Type B pancreatic cell (in vitro differentiated cells): ENCODE results near the gene DNASE2B. TPM values are rescaled to one million over a fixed set of nuclear protein-coding genes. Genes with fewer than 3 reads are reported as not detected.

Experiments used
- DNase-seq: peaks from one replicate; pipeline ENCODE4 v3.0.0; 2021; ENCODE audit warnings: mixed read lengths; ENCODE audit not compliant: unreplicated experiment; ENCODE audit errors: extremely low spot score
- H3K27ac Mint-ChIP-seq: 2 replicates; pipeline ENCODE4 v1.8.0; 2021; ENCODE audit warnings: mild to moderate bottlenecking, mixed read lengths
- H3K27me3 Mint-ChIP-seq: 2 replicates; pipeline ENCODE4 v1.8.0; 2021; ENCODE audit warnings: mixed read lengths
- H3K36me3 Mint-ChIP-seq: 2 replicates; pipeline ENCODE4 v1.8.0; 2021; ENCODE audit warnings: mixed read lengths
- H3K4me1 Mint-ChIP-seq: one replicate; pipeline ENCODE4 v1.8.0; 2021; ENCODE audit warnings: mixed read lengths; ENCODE audit not compliant: unreplicated experiment
- H3K4me3 Mint-ChIP-seq: 2 replicates; pipeline ENCODE4 v1.8.0; 2021; ENCODE audit warnings: mild to moderate bottlenecking, mixed read lengths
- H3K9me3 Mint-ChIP-seq: 2 replicates; pipeline ENCODE4 v1.8.0; 2021; ENCODE audit warnings: mixed read lengths
- total RNA-seq: library from RNA; stranded (reverse); gene quantifications from 2 replicates; pipeline ENCODE4 v1.2.1, GENCODE V29; 2021; ENCODE audit warnings: low replicate concordance
- TF ChIP-seq, protein P1 (sequence below): fragments of 200-600 bp; sonication (generic); conservative IDR thresholded peaks from 2 replicates; pipeline ENCODE4 v1.5.0; 2021; ENCODE audit warnings: antibody characterized with exemption, mild to moderate bottlenecking

The DNASE2B gene
- total RNA-seq, 1 donor from 2014 or later: not detected

DNA sequence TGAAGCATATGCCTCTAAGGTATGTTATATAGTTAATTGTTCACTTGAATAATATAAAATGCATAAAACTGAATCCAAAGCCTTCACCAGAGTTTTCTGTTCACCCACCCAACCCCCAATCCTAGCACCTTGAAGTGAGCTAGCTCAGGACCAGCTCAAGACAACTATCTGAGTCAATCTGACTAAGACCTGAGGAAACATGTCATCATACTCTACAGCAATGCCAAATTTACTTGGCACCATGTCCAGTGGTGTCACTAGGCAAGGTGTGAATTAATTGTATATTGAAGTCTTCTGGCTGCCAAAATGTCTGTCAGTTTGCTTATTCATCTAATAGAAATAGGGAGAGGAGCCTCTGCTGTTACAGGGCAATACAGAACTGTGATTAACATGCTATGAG lies 3.8 kb downstream of the DNASE2B start:
- H3K27ac Mint-ChIP-seq: no peak overlapping the region
- TF ChIP-seq, protein P1, sequence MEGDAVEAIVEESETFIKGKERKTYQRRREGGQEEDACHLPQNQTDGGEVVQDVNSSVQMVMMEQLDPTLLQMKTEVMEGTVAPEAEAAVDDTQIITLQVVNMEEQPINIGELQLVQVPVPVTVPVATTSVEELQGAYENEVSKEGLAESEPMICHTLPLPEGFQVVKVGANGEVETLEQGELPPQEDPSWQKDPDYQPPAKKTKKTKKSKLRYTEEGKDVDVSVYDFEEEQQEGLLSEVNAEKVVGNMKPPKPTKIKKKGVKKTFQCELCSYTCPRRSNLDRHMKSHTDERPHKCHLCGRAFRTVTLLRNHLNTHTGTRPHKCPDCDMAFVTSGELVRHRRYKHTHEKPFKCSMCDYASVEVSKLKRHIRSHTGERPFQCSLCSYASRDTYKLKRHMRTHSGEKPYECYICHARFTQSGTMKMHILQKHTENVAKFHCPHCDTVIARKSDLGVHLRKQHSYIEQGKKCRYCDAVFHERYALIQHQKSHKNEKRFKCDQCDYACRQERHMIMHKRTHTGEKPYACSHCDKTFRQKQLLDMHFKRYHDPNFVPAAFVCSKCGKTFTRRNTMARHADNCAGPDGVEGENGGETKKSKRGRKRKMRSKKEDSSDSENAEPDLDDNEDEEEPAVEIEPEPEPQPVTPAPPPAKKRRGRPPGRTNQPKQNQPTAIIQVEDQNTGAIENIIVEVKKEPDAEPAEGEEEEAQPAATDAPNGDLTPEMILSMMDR: no peak
- no peaks in the 10 kb centered on the region for H3K27me3 Mint-ChIP-seq
- no peak for DNase-seq
- no peak overlapping the region for H3K4me3 Mint-ChIP-seq
- H3K4me1 Mint-ChIP-seq: peaks cover 10% of the 10 kb centered on the region
- no peaks in the 10 kb centered on the region for H3K36me3 Mint-ChIP-seq
- H3K9me3 Mint-ChIP-seq: no peaks in the 10 kb centered on the region

DNA sequence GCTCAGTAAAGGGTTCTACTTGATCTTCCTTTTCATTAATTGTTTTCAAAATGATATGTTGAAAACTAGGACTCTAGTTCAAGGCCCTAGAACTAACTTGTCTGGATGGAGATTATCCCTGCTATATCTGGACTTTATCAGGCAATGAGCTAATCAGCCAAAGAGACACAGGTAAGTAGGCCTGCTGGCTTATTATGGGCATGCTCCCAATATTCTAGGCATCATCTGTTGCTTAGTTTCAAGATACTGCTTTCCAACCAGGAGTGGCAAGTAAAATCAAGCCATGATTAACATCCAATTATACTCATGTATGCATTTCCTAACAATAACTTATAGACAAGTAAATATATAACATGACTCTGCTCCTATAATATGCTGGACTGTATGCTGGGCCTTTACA lies 4.2 kb downstream of the DNASE2B start:
- DNase-seq: no peak
- no peaks in the 10 kb centered on the region for H3K36me3 Mint-ChIP-seq
- TF ChIP-seq, protein P1: no peak
- no peaks in the 10 kb centered on the region for H3K27me3 Mint-ChIP-seq
- peaks cover 10% of the 10 kb centered on the region for H3K4me1 Mint-ChIP-seq
- no peaks in the 10 kb centered on the region for H3K9me3 Mint-ChIP-seq
- no peak overlapping the region for H3K4me3 Mint-ChIP-seq
- H3K27ac Mint-ChIP-seq: no peak overlapping the region

- Mint-ChIP-seq H3K4me3 (no peak overlapping the region), H3K36me3 (no peaks in the 10 kb centered on the region), H3K4me1 (peaks cover 9% of the 10 kb centered on the region), H3K27me3 (no peaks in the 10 kb centered on the region), H3K9me3 (no peaks in the 10 kb centered on the region), H3K27ac (no peak overlapping the region)
- DNase-seq: no peak
- TF ChIP-seq, protein P1: no peak
These were observed 5.1 kb downstream of the DNASE2B start for GRCh38 chr1:84403347-84403746.

GRCh38 chr1:84406346-84406861 lies 8.1 kb downstream of the DNASE2B start:
- H3K4me3 Mint-ChIP-seq: no peak overlapping the region
- H3K27me3 Mint-ChIP-seq: no peaks in the 10 kb centered on the region
- peaks cover 4% of the 10 kb centered on the region for H3K4me1 Mint-ChIP-seq
- DNase-seq: no peak
- H3K36me3 Mint-ChIP-seq: no peaks in the 10 kb centered on the region
- no peak overlapping the region for H3K27ac Mint-ChIP-seq
- H3K9me3 Mint-ChIP-seq: no peaks in the 10 kb centered on the region
- TF ChIP-seq, protein P1: no peak

DNA sequence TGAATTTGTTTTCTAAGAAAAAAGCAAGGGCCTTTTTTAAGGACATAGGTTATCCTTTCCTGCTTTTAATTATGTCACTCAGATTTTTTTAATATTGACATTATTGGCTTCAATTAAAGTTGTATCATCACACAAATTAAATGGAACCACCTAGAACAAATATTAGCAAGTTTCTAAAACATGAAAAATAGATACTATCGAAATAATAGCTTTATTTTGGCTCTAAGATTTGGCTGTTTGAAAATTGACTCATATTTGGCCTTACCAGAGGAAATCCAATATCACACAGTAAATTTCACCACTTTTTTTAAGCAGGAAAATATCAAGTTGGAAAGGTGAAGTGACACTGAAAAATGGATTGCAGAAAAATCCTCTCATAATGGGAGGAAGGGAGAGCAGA lies 9.2 kb downstream of the DNASE2B start:
- Mint-ChIP-seq H3K4me1 (peaks cover 4% of the 10 kb centered on the region), H3K36me3 (no peaks in the 10 kb centered on the region), H3K27ac (no peak overlapping the region), H3K27me3 (no peaks in the 10 kb centered on the region), H3K9me3 (no peaks in the 10 kb centered on the region), H3K4me3 (no peak overlapping the region)
- TF ChIP-seq, protein P1: no peak
- no peak for DNase-seq

DNA sequence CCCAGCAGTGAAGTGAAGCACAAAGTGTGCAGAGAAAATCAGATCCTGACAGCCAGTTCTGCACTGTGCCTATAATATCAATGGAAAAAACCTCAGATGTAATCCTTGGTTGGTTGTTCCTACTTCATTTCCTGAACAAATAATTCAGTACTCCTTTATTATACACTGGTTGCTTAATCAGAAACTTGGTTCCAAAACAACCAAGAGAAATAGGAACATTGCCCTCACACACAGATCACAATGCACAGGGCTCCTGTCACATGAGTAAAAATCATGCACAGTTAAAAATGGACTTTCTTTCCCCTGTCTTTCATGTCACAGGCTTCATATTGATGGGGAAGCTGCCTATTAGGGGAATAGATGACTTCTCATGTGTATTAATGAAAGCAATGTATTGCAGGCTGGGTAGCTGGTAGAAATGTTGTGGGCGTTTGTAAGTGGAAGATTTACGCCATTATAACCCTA lies 9.7 kb downstream of the DNASE2B start:
- Mint-ChIP-seq H3K36me3 (no peaks in the 10 kb centered on the region), H3K4me3 (no peak overlapping the region), H3K27me3 (no peaks in the 10 kb centered on the region), H3K4me1 (peaks cover 4% of the 10 kb centered on the region), H3K9me3 (no peaks in the 10 kb centered on the region), H3K27ac (no peak overlapping the region)
- TF ChIP-seq, protein P1: no peak
- DNase-seq: no peak
